ENCODE results near the gene DHCR7.

The DHCR7 gene

DNA sequence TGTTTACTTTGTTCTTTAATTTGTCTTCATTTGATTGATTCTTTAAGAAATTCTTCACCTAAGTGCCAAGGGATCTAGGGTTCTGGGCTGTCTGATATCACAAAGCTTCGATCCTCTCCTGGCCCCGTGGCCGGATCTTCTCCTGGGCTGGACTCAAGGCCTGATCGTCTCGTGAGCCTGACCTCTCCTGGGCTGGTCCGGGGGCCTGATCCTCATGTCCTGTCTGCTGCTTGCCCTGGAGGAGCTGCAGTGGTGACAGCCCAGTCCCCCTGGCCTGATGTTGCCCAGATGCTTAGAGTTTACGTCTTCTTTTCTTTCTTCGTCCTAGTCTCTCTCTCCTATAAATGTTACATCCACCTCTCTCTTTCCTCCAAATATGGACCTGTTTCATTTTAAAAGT is 8.1 kb upstream of the DHCR7 start:
- no peak for DNase-seq

- DNase-seq, result no peak
Measured at GRCh38 chr11:71454470-71455113, 6.4 kb upstream of the DHCR7 start.

GRCh38 chr11:71453918-71454304 is 5.7 kb upstream of the DHCR7 start:
- DNase-seq, result no peak

GRCh38 chr11:71453037-71453917 is 5.1 kb upstream of the DHCR7 start, which contains the start of gene NADSYN1:
Gene NADSYN1, plus strand, starts transcription at chr11:71453203. Its CDS starts 94 bp downstream, at chr11:71453297.
- peak; percentile 84 to 89 for DNase-seq

DNA sequence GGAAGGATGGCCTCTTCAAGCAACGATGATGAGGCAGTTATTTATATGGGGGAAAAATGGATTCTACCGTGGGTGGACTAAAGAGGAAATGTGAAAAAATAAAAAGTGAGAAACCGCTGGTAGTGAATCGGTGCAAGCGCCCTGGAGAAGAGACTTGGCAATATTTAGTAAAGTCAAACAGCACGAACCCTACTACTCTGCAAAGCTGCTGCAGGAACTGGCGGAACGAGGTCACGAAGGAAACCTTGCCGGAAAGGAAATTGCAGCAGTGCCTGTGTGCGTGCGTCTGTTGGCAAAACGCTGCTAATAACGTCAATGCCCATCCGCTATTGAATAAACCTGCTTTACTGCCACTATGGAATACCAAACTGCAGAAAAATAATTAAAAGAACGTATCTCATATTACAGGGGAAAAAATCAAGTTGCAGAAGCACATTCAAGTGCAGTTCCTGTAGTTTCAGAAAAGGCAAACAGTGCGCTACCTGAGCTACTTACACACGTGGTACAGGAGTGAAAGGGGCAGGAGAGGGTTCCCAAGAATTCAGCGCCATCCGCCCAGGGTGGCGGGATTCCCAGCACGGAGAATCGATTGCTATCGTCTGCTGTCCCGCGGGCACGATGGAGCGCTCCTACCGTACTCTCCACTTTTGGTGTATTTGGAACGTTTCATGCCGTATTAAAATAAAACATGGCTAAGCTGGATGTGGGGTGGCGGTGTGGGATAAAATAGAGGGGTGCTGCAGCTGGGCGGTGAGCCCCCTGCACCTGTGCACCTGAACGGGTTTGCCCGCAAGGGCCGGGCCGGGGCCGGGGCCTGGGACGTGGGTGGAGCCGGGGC is 4.2 kb upstream of the DHCR7 start:
- peak in 1 of 2 donors; percentile 30 for DNase-seq

GRCh38 chr11:71451596-71452198 is 3.5 kb upstream of the DHCR7 start:
- no peak for DNase-seq

GRCh38 chr11:71450939-71451338 is 2.7 kb upstream of the DHCR7 start:
- no peak for DNase-seq

DNA sequence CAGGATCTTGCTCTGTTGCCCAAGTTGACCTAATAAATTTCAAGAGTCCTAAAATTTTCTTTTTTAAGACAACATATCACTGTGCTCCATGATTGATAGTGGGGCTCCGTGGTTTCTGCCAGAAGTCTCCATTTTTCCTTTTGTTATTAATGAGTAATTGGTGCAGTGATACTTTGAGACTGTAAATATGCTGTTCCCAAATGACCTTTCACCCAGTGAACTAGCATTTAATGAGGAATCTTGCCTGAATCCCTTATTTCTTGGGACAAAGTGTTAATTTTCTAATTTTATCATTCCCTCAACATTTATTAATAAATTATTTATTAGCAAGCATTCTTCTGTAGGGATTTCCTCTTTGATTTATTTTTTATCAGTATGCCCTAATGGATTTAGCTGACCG is 2.3 kb upstream of the DHCR7 start:
- DNase-seq, result no peak

- no peak for DNase-seq
Measured at GRCh38 chr11:71449596-71449995, 1.4 kb upstream of the DHCR7 start.

DNA sequence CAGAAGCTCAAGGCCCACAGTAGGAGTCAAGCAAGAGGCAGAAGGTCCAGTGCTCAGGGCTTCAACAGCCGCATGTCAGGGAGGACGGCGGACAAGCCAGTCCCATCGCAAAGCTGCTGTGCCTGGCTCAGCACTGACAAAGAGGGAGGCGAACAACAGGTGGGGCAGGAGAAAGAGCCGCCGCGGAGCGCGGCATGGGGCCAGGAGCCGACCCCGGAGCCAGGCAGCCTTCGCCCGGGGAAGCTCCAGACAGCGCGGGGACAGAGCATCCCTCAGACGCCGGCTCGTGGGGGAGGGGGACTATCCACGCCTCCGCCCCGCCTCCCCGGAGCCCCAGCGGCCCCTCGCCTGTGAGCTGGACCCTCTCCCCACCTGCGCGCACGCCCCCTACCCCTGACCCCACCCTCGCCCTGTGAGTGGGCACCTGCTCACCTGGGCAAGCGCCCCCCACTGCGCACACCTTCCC is 369 bp downstream of the DHCR7 start:
- no peak for DNase-seq

- no peak for DNase-seq
Measured at GRCh38 chr11:71446942-71447688, 1.1 kb downstream of the DHCR7 start.

DNA sequence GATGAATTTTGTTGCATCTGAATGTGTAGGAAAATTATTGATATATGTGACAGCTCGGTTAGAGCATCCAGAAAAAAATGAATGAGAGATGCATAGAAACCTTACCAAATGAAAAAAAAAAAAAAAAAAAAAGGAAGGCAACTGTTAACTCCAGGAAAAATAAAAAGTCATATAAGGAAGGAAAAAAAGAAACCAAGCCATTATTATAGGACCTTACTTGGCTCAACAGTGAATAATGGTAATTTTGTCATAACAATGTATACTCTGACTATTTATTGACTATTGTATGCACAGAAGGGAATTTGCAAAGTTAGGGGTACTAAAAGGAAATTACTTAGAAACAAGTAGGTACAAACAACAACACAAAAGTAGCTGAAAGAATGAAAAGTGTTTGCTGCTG is 2.0 kb downstream of the DHCR7 start:
- DNase-seq, result no peak

DNA sequence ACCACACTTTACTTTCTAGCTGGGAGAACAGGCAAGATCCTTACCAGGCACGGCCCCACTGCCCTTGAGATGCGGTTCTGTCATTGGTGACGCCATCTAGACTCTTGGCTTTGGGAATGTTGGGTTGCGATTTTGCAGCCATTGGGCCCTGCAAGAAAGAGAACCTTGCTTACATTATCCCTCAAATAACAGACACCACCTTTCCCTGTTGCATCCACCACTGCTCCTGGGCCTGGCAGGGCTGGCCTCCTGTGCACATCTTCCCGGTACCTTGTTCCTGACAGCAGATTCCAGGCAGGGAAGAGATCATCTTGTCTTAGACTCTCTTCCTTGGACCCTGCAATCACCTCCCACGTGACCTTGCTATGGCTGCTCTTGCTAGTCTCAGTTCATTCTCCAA is 3.4 kb downstream of the DHCR7 start:
- DNase-seq, result no peak

GRCh38 chr11:71443736-71444445 is 4.3 kb downstream of the DHCR7 start:
- no peak for DNase-seq

DNA sequence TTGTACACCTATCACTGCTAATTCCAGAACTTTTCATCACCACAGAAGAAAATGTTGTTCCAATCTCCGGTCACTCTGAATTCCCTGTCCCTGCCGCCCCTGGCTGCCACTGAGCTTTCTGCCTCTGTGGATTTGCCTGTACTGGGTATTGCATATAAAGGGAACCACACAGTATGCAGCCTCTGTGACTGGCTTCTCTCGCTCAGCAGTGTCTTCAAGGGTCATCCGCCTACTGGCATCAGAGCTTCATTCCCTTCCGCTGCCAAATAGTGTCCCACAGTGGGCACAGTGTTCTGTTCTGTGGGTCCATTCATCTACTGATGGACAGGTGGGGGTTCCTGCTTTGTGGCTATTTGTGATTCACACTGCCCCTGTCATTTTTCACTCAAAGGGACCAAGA is 5.3 kb downstream of the DHCR7 start:
- no peak for DNase-seq

GRCh38 chr11:71442123-71442522 is 6.1 kb downstream of the DHCR7 start:
- no peak for DNase-seq

- no peak for DNase-seq
Measured at GRCh38 chr11:71441251-71441650, 6.9 kb downstream of the DHCR7 start.

DNA sequence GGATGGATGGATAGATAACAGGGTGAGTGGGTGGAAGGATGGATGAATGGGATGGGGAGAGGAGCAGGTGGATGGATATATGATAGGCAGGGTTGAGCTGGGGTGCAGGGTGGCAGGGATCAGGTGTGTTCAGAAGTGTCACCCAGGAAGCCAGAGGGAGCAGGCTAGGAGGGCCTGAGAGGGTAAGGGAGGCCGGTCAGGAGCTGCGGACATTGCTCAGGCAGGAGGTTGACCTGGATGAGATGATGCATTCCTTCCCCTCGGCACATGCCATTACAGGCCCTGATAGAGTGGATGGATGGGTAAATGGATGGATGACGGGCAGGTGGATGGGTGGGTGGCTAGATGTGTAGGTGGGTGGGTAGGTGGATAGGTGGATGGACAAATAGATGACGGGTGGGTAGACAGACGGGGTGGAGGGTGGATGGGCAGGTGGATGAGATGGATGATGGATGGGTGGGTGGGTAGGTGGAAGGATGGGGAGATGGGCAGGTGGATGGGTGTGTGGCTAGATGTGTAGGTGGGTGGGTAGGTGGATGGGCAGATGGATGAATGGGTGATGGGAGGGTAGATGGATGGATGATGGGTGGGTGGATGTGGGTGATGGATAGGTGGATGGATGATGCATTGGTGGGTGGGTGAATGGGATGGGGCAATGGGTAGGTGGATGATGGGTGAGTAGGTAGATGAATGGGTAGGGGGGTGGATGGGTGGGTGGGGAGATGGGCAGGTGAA is 8.0 kb downstream of the DHCR7 start:
- no peak for DNase-seq

- no peak for DNase-seq
Measured at GRCh38 chr11:71438650-71439049, 9.5 kb downstream of the DHCR7 start.

DNA sequence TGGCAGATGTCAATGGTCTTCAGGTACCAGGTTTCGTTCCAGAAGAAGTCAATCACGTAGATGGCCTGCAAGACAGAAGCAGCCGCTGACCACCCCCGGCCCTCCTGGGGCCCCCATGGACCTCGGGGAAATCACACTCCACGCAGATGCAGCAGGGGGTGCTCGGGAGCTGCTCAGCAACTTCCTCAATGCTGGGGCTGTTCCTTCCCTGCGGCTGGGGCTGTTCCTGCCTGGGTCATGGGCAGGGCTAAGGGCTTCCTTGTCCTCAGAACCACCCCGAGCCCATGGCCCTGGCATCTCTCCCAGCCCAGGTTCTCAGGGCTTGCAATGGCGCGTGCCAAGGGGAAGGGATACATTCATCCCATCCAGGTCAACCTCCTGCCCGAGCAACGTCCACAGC is 10.3 kb downstream of the DHCR7 start:
- no peak for DNase-seq

GRCh38 chr11:71437399-71437798 is 10.8 kb downstream of the DHCR7 start:
- DNase-seq, result no peak

Data from bone marrow (tissue), 2 donors.